ENCODE data around the gene RMND1.

DNA sequence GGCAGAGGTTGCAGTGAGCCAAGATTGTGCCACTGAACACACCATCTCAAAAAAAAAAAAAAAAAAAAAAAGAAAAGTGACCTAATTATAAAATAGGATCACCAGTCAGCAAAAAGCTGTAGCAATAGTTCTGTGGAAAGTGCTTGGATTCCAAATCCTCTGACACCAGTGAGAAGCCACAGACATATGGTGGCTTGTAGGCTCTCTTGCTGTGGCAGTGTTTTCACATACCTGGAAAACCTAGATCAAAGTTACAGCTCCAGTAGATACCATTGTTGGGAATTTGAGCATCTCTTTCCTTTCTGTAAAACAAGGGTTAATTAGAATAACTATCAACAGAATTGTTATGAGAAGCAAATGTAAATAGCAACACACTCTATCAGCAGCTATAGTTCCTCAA, 46.0 kb upstream of the RMND1 start:
- TF ChIP-seq, protein P1, sequence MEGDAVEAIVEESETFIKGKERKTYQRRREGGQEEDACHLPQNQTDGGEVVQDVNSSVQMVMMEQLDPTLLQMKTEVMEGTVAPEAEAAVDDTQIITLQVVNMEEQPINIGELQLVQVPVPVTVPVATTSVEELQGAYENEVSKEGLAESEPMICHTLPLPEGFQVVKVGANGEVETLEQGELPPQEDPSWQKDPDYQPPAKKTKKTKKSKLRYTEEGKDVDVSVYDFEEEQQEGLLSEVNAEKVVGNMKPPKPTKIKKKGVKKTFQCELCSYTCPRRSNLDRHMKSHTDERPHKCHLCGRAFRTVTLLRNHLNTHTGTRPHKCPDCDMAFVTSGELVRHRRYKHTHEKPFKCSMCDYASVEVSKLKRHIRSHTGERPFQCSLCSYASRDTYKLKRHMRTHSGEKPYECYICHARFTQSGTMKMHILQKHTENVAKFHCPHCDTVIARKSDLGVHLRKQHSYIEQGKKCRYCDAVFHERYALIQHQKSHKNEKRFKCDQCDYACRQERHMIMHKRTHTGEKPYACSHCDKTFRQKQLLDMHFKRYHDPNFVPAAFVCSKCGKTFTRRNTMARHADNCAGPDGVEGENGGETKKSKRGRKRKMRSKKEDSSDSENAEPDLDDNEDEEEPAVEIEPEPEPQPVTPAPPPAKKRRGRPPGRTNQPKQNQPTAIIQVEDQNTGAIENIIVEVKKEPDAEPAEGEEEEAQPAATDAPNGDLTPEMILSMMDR (IDR thresholded peaks at IDR 0.05): no peak
- TF ChIP-seq POLR2A (IDR thresholded peaks at IDR 0.05): no peak

Data from prostate gland (tissue), 2 donors.